Measurements from ENCODE around the gene AP1S1. TPM values are rescaled to one million over a fixed set of nuclear protein-coding genes. Genes with fewer than 3 reads are reported as not detected.

AP1S1 gene
- total and polyA plus RNA-seq, 2 donors = 27.9 to 48.5 TPM

- H3K9me3 ChIP-seq (ENCODE audit: control insufficient read depth in 2 of 2, insufficient read depth in 1 of 2, low read length in 1 of 2) = peaks cover 0 to 18% of the 10 kb centered on the region in 2 donors
- 85% methylated on average over 17 of the region's 17 CpGs for WGBS
- H3K27ac ChIP-seq (ENCODE audit: low read depth in 1 of 2, low read length in 1 of 2) = no peak overlapping the region
- DNase-seq (ENCODE audit: low read depth in 6 of 9, low spot score in 9 of 9) = no peak
- H3K36me3 ChIP-seq (ENCODE audit: control insufficient read depth in 2 of 2, insufficient read depth in 2 of 2, low read length in 1 of 2) = peaks cover 4 to 15% of the 10 kb centered on the region in 2 donors
- H3K4me1 ChIP-seq (ENCODE audit: control insufficient read depth in 2 of 2, insufficient read depth in 2 of 2, low read length in 2 of 2) = peaks cover 28 to 37% of the 10 kb centered on the region in 2 donors
- H3K27me3 ChIP-seq (ENCODE audit: control insufficient read depth in 2 of 2, insufficient read depth in 1 of 2, low read length in 1 of 2) = peaks cover 53 to 68% of the 10 kb centered on the region in 2 donors
- H3K4me3 ChIP-seq (ENCODE audit: low read length in 2 of 2) = no peak overlapping the region
Observed at GRCh38 chr7:101161692-101162471, 7.6 kb downstream of the AP1S1 start.

DNA sequence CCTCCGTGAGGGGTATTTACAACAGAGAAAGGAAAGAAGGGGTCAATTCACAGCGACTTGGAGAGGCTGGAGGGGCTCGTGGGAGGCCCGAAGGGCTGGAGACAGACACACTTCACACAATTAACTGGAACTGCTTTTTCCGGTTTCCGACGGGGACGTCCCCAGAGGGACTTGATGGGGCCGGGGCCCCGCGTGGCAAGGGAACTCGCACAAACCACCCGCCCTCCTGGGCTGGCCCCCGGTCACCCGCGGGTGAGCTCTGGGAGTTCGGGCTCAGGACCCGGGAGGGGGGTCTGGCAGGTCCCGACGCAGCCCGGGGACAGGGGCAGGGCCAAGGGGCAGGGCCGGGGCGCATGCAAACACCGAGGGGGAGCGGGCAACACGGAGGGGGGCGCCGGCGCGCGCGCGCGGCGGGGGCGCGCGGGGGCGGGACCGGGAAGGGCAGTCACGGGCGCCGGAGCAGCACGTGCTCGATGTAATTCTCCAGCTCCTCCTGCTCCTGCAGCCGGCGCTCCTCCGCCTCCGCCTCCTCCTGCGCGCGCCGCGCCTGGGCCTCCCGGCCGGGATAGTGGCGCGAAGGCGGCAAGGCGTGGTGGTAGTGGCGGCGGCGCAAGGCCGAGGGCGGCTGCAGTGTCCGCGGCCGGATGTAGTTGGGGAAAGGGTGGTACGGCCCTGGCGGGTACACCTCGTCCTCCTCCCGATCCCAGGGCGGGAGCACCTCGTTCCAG, 8.4 kb downstream of the AP1S1 start:
- Histone ChIP-seq H3K27me3 (ENCODE audit: control insufficient read depth in 2 of 2, insufficient read depth in 1 of 2, low read length in 1 of 2) (peaks cover 62 to 76% of the 10 kb centered on the region in 2 donors), H3K4me3 (ENCODE audit: low read length in 2 of 2) (peak overlapping the region in 1 of 2 donors; percentile 41), H3K4me1 (ENCODE audit: control insufficient read depth in 2 of 2, insufficient read depth in 2 of 2, low read length in 2 of 2) (peaks cover 32 to 45% of the 10 kb centered on the region in 2 donors), H3K9me3 (ENCODE audit: control insufficient read depth in 2 of 2, insufficient read depth in 1 of 2, low read length in 1 of 2) (peaks cover 0 to 22% of the 10 kb centered on the region in 2 donors), H3K36me3 (ENCODE audit: control insufficient read depth in 2 of 2, insufficient read depth in 2 of 2, low read length in 1 of 2) (peaks cover 0 to 10% of the 10 kb centered on the region in 2 donors), H3K27ac (ENCODE audit: low read depth in 1 of 2, low read length in 1 of 2) (no peak overlapping the region)
- 5% methylated on average over 74 of the region's 74 CpGs for WGBS
- no peak for DNase-seq (ENCODE audit: low read depth in 6 of 9, low spot score in 9 of 9)

DNA sequence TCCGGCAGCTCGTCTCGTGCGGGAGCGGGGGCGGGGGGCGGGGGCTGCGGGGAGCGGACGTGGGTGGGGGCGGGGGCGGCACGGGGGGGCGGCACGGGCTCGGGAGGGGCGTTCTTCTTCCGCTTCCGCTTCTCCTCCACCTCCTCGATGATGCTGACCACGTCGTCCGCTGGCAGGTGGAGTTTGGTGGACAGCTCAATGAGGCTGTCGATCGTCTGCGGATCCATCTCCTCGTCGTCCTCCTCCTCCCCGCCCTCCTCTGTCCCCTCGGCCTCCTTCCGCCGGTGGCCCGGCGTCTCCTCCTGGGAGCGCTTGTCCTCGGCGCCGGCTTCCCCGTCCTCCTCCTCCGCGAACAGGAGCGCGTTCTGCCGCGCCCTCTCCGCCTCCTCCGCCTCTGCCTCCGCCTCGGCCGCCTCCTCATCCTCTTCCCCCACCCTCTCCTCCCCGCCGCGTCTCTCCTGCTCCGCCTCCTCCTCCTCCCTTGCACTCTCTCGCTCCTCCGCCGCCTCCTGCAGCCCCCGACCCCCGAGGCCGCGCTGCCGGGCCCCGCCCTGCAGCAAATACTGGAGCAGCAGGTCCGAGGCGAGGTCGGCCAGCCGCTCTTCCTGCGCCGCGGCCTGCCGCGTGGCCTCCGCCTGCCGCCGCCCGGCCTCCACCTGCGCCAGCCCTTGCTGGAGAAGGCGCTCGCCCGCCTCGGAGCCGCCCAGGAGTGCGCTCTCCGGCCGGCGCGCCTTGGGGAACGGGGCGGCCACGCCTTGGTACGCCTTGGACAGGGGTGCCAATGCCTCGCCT, 9.2 kb downstream of the AP1S1 start:
- Histone ChIP-seq H3K27me3 (ENCODE audit: control insufficient read depth in 2 of 2, insufficient read depth in 1 of 2, low read length in 1 of 2) (peaks cover 69 to 84% of the 10 kb centered on the region in 2 donors), H3K27ac (ENCODE audit: low read depth in 1 of 2, low read length in 1 of 2) (no peak overlapping the region), H3K4me1 (ENCODE audit: control insufficient read depth in 2 of 2, insufficient read depth in 2 of 2, low read length in 2 of 2) (peaks cover 32 to 50% of the 10 kb centered on the region in 2 donors), H3K4me3 (ENCODE audit: low read length in 2 of 2) (peak overlapping the region; percentile 22 to 41), H3K9me3 (ENCODE audit: control insufficient read depth in 2 of 2, insufficient read depth in 1 of 2, low read length in 1 of 2) (peaks cover 0 to 22% of the 10 kb centered on the region in 2 donors), H3K36me3 (ENCODE audit: control insufficient read depth in 2 of 2, insufficient read depth in 2 of 2, low read length in 1 of 2) (peaks cover 0 to 7% of the 10 kb centered on the region in 2 donors)
- 1% methylated on average over 90 of the region's 92 CpGs for WGBS
- DNase-seq (ENCODE audit: low read depth in 6 of 9, low spot score in 9 of 9) = peak in 1 of 9 donors; percentile 48

DNA sequence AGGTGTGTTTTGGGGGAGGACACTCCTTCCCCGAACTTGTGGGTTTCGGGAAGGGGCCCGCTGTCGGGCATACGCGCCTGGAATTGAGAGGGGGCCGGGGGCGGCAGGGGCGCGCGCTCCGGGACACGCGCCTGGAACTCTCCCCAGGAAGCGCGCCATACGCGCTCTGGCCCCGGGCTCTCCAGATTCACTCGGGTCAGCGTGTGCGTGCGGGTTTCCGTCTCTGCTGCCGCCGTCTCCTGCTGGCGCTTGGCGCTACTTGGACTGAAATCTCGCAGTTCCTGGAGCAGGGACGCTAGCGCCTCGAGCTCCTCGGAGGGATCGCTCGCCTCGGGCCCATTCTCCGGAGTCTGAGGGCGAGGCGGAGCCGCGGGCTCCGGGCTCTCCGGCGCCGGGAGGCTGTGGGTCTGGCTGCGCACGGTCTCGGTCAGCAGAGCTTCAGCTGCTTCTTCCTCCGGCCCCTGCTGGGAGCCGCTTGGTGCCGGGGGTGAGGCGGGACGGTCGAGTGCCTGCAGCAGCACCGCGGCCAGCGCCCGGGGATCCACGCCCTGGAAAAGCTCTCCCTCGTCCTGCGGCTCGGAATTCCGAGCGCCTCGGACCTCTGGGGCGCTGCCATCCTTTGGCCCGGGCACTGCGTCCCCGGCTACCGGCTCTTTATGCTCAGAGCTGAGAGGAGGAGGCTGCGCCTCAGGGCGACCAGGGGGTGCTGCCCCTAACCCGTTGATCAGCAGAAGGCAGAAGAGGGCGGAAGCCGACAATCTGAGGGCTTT, 10.0 kb downstream of the AP1S1 start:
- Histone ChIP-seq H3K36me3 (ENCODE audit: control insufficient read depth in 2 of 2, insufficient read depth in 2 of 2, low read length in 1 of 2) (peaks cover 0 to 6% of the 10 kb centered on the region in 2 donors), H3K27me3 (ENCODE audit: control insufficient read depth in 2 of 2, insufficient read depth in 1 of 2, low read length in 1 of 2) (peaks cover 77 to 92% of the 10 kb centered on the region in 2 donors), H3K4me3 (ENCODE audit: low read length in 2 of 2) (peak overlapping the region in 1 of 2 donors; percentile 41), H3K4me1 (ENCODE audit: control insufficient read depth in 2 of 2, insufficient read depth in 2 of 2, low read length in 2 of 2) (peaks cover 34 to 54% of the 10 kb centered on the region in 2 donors), H3K27ac (ENCODE audit: low read depth in 1 of 2, low read length in 1 of 2) (no peak overlapping the region), H3K9me3 (ENCODE audit: control insufficient read depth in 2 of 2, insufficient read depth in 1 of 2, low read length in 1 of 2) (peaks cover 0 to 23% of the 10 kb centered on the region in 2 donors)
- DNase-seq (ENCODE audit: low read depth in 6 of 9, low spot score in 9 of 9) = no peak
- WGBS = 4% methylated on average over 75 of the region's 75 CpGs

DNA sequence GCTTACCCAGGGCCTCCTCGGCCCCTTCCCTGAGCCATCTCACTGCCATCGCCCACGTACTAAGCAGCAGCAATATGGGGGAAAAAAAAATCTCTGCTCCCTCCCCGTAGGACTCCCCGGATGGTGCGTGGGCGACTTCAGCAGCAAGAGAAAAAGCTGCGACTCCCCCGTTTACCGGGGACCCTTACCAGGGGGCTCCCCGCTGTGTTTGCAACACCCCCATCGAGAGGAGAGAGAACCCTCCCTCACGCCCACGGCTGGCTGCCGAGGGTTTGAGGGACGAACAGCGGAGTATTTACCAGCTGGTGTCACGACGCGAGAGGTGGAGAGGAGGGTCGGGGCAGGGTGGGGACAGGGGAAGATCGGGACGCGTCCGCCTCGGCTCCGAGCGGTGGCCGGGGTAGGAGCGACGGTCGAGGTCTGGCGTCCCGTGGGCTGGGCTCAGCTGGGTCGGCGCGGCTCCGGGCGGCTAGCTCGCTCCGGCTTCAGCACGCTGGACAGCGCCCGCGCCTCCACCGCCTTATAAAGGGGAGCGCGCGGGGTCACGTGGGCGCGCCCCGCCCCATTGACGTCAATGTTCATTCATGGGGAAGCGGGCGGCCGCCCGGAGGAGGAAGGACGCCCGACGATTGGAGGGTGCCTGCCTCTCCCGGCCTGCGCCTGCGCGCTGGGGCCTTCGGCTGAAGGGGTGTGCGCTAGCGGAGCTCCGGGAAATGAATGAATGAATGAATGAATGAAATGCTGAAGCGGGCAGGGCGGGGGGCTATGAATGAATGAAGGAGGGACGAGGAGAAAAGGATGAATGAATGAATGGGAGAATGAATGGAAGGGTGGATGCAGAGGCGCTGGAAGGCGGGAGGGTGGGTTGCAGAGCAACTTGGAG, 11.0 kb downstream of the AP1S1 start, which contains the start of gene VGF:
TSS of gene VGF (minus strand) at position 495 of the 883 bp plus-strand sequence. CDS start 726 bp downstream, outside the sequence.
- DNase-seq (ENCODE audit: low read depth in 6 of 9, low spot score in 9 of 9) = peak in 8 of 9 donors; percentile 73 to 94 (median 88)
- WGBS = 4% methylated on average over 74 of the region's 74 CpGs
- no peak within 1 kb of the TSS for H3K27ac ChIP-seq (ENCODE audit: low read depth in 1 of 2, low read length in 1 of 2)
- peak within 1 kb of the TSS in 1 of 2 donors; percentile 21 for H3K4me3 ChIP-seq (ENCODE audit: low read length in 2 of 2)
- H3K4me1 ChIP-seq (ENCODE audit: control insufficient read depth in 2 of 2, insufficient read depth in 2 of 2, low read length in 2 of 2) = peaks cover 42 to 64% of the 10 kb centered on the region in 2 donors
- H3K27me3 ChIP-seq (ENCODE audit: control insufficient read depth in 2 of 2, insufficient read depth in 1 of 2, low read length in 1 of 2) = peaks cover 84 to 98% of the 10 kb centered on the region in 2 donors
- H3K36me3 ChIP-seq (ENCODE audit: control insufficient read depth in 2 of 2, insufficient read depth in 2 of 2, low read length in 1 of 2) = peaks cover 0 to 2% of the 10 kb centered on the region in 2 donors
- peaks cover 0 to 25% of the 10 kb centered on the region in 2 donors for H3K9me3 ChIP-seq (ENCODE audit: control insufficient read depth in 2 of 2, insufficient read depth in 1 of 2, low read length in 1 of 2)

GRCh38 chr7:101165958-101166647, 11.8 kb downstream of the AP1S1 start:
- Histone ChIP-seq H3K4me1 (ENCODE audit: control insufficient read depth in 2 of 2, insufficient read depth in 2 of 2, low read length in 2 of 2) (peaks cover 50 to 72% of the 10 kb centered on the region in 2 donors), H3K27ac (ENCODE audit: low read depth in 1 of 2, low read length in 1 of 2) (no peak overlapping the region), H3K36me3 (ENCODE audit: control insufficient read depth in 2 of 2, insufficient read depth in 2 of 2, low read length in 1 of 2) (no peaks in the 10 kb centered on the region), H3K27me3 (ENCODE audit: control insufficient read depth in 2 of 2, insufficient read depth in 1 of 2, low read length in 1 of 2) (peaks cover 84 to 100% of the 10 kb centered on the region in 2 donors), H3K9me3 (ENCODE audit: control insufficient read depth in 2 of 2, insufficient read depth in 1 of 2, low read length in 1 of 2) (peaks cover 0 to 25% of the 10 kb centered on the region in 2 donors), H3K4me3 (ENCODE audit: low read length in 2 of 2) (peak overlapping the region in 1 of 2 donors; percentile 21)
- 4% methylated on average over 38 of the region's 38 CpGs for WGBS
- DNase-seq (ENCODE audit: low read depth in 6 of 9, low spot score in 9 of 9) = no peak

DNA sequence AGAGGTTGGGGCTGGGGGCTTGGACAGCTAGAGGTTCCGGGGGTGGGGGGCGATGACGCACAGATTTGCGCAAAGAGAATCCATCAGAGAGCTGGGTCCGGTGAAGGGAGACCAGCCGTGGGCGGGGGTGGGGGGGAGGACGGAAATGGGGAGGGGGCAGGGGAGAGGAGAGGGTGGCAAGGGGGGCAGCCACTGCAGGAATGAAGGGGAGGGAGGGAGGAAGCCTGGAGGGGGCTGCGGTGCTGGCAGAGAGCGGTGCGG, 12.3 kb downstream of the AP1S1 start:
- no peak overlapping the region for H3K4me3 ChIP-seq (ENCODE audit: low read length in 2 of 2)
- H3K27ac ChIP-seq (ENCODE audit: low read depth in 1 of 2, low read length in 1 of 2) = no peak overlapping the region
- H3K36me3 ChIP-seq (ENCODE audit: control insufficient read depth in 2 of 2, insufficient read depth in 2 of 2, low read length in 1 of 2) = no peaks in the 10 kb centered on the region
- H3K9me3 ChIP-seq (ENCODE audit: control insufficient read depth in 2 of 2, insufficient read depth in 1 of 2, low read length in 1 of 2) = peaks cover 0 to 28% of the 10 kb centered on the region in 2 donors
- 4% methylated on average over 11 of the region's 11 CpGs for WGBS
- no peak for DNase-seq (ENCODE audit: low read depth in 6 of 9, low spot score in 9 of 9)
- H3K27me3 ChIP-seq (ENCODE audit: control insufficient read depth in 2 of 2, insufficient read depth in 1 of 2, low read length in 1 of 2) = peaks cover 85 to 100% of the 10 kb centered on the region in 2 donors
- H3K4me1 ChIP-seq (ENCODE audit: control insufficient read depth in 2 of 2, insufficient read depth in 2 of 2, low read length in 2 of 2) = peaks cover 55 to 77% of the 10 kb centered on the region in 2 donors

All from thymus (tissue), 11 donors.